ENCODE measurements around the gene CABLES1.

The CABLES1 gene

GRCh38 chr18:23193742-23194141 is 58.5 kb downstream of the CABLES1 start:
- DNase-seq (ENCODE audit: insufficient read length, low spot score) (no peak), FAIRE-seq (no peak)
- TF ChIP-seq POLR2A (IDR thresholded peaks at IDR 0.05; ENCODE audit: low read depth, low read length) = no peak

- DNase-seq (ENCODE audit: insufficient read length, low spot score) (no peak), FAIRE-seq (no peak)
- TF ChIP-seq POLR2A (IDR thresholded peaks at IDR 0.05; ENCODE audit: low read depth, low read length) = no peak
Measured at GRCh38 chr18:23194155-23194996, 59.1 kb downstream of the CABLES1 start.

- FAIRE-seq (no peak), DNase-seq (ENCODE audit: insufficient read length, low spot score) (no peak)
- no peak for TF ChIP-seq POLR2A (IDR thresholded peaks at IDR 0.05; ENCODE audit: low read depth, low read length)
Measured at GRCh38 chr18:23194997-23195957, 60.0 kb downstream of the CABLES1 start.

GRCh38 chr18:23196119-23197007 is 61.1 kb downstream of the CABLES1 start:
- DNase-seq (ENCODE audit: insufficient read length, low spot score) (no peak), FAIRE-seq (no peak)
- TF ChIP-seq POLR2A (IDR thresholded peaks at IDR 0.05; ENCODE audit: low read depth, low read length) = no peak

- FAIRE-seq (no peak), DNase-seq (ENCODE audit: insufficient read length, low spot score) (no peak)
- no peak for TF ChIP-seq POLR2A (IDR thresholded peaks at IDR 0.05; ENCODE audit: low read depth, low read length)
Measured at GRCh38 chr18:23198217-23198845, 63.0 kb downstream of the CABLES1 start.

- no peak for TF ChIP-seq POLR2A (IDR thresholded peaks at IDR 0.05; ENCODE audit: low read depth, low read length)
- no peak for DNase-seq (ENCODE audit: insufficient read length, low spot score)
- no peak for FAIRE-seq
Measured at GRCh38 chr18:23200756-23201155, 65.5 kb downstream of the CABLES1 start.

- TF ChIP-seq POLR2A (IDR thresholded peaks at IDR 0.05; ENCODE audit: low read depth, low read length) = no peak
- DNase-seq (ENCODE audit: insufficient read length, low spot score) (no peak), FAIRE-seq (no peak)
Measured at GRCh38 chr18:23201741-23202140, 66.5 kb downstream of the CABLES1 start.

- FAIRE-seq (no peak), DNase-seq (ENCODE audit: insufficient read length, low spot score) (no peak)
- TF ChIP-seq POLR2A (IDR thresholded peaks at IDR 0.05; ENCODE audit: low read depth, low read length) = no peak
Measured at GRCh38 chr18:23203891-23204432, 68.7 kb downstream of the CABLES1 start.

GRCh38 chr18:23204589-23205235 is 69.4 kb downstream of the CABLES1 start:
- TF ChIP-seq POLR2A (IDR thresholded peaks at IDR 0.05; ENCODE audit: low read depth, low read length) = no peak
- FAIRE-seq (no peak), DNase-seq (ENCODE audit: insufficient read length, low spot score) (no peak)

GRCh38 chr18:23205980-23206379 is 70.7 kb downstream of the CABLES1 start:
- no peak for DNase-seq (ENCODE audit: insufficient read length, low spot score)
- no peak for FAIRE-seq
- no peak for TF ChIP-seq POLR2A (IDR thresholded peaks at IDR 0.05; ENCODE audit: low read depth, low read length)

- DNase-seq (ENCODE audit: insufficient read length, low spot score) (peak; percentile 60), FAIRE-seq (peak; percentile 55)
Measured at GRCh38 chr18:23207191-23207955, 72.1 kb downstream of the CABLES1 start.

GRCh38 chr18:23207994-23208393 is 72.7 kb downstream of the CABLES1 start:
- no peak for TF ChIP-seq POLR2A (IDR thresholded peaks at IDR 0.05; ENCODE audit: low read depth, low read length)
- no peak for DNase-seq (ENCODE audit: insufficient read length, low spot score)
- no peak for FAIRE-seq

More at GRCh38 chr18:23207191-23207955, 72.1 kb downstream of the CABLES1 start:
- no peak for TF ChIP-seq POLR2A (IDR thresholded peaks at IDR 0.05; ENCODE audit: low read depth, low read length)
